GM19395 (cell line): ENCODE data around the gene CRYZL1.
"Not testable (repeated sequence)": the region's sequence is repeated elsewhere in the genome, so short reads cannot be mapped to it uniquely, and the experiment has no call there.

ENCODE experiments used
- ATAC-seq: cut with Tn5 transposase; IDR thresholded peaks from one replicate; pipeline ENCODE4 v1.9.1; 2021; ENCODE audit warnings: mild to moderate bottlenecking, moderate library complexity; ENCODE audit not compliant: unreplicated experiment

The CRYZL1 gene

GRCh38 chr21:33640697-33641351 is 717 bp downstream of the CRYZL1 start:
- ATAC-seq = no peak

GRCh38 chr21:33634254-33634653 is 7.3 kb downstream of the CRYZL1 start:
- ATAC-seq = no peak

- ATAC-seq = not testable (repeated sequence)
These were observed 15.4 kb downstream of the CRYZL1 start for GRCh38 chr21:33626151-33626550.

GRCh38 chr21:33622253-33622652 is 19.3 kb downstream of the CRYZL1 start:
- no peak for ATAC-seq

- ATAC-seq = no peak
These were observed 21.8 kb downstream of the CRYZL1 start for GRCh38 chr21:33619726-33620125.

- no peak for ATAC-seq
These were observed 23.1 kb downstream of the CRYZL1 start for GRCh38 chr21:33618407-33618806.

GRCh38 chr21:33617565-33617964 is 24.0 kb downstream of the CRYZL1 start:
- ATAC-seq = not testable (repeated sequence)

GRCh38 chr21:33611006-33611744 is 30.4 kb downstream of the CRYZL1 start:
- ATAC-seq = no peak

- no peak for ATAC-seq
These were observed 33.0 kb downstream of the CRYZL1 start for GRCh38 chr21:33608559-33608958.

- ATAC-seq = no peak
These were observed 43.5 kb downstream of the CRYZL1 start for GRCh38 chr21:33598051-33598450.

- peak; percentile 88 for ATAC-seq
These were observed 52.8 kb downstream of the CRYZL1 start, which contains the start of gene DONSON for GRCh38 chr21:33588485-33589335. Gene DONSON, minus strand, starts transcription at chr21:33588684. Its CDS starts 43 bp downstream, at chr21:33588641.

- peak; percentile 55 for ATAC-seq
These were observed 53.6 kb downstream of the CRYZL1 start for GRCh38 chr21:33587792-33588484.

GRCh38 chr21:33586927-33587326 is 54.6 kb downstream of the CRYZL1 start:
- no peak for ATAC-seq

GRCh38 chr21:33584455-33584854 is 57.1 kb downstream of the CRYZL1 start:
- no peak for ATAC-seq

- ATAC-seq = no peak
These were observed 62.5 kb downstream of the CRYZL1 start for GRCh38 chr21:33578959-33579542.

- no peak for ATAC-seq
These were observed 63.3 kb downstream of the CRYZL1 start for GRCh38 chr21:33578214-33578613.

- ATAC-seq = not testable (repeated sequence)
These were observed 64.8 kb downstream of the CRYZL1 start for GRCh38 chr21:33576741-33577141.

- ATAC-seq = no peak
These were observed 69.2 kb downstream of the CRYZL1 start for GRCh38 chr21:33572350-33572749.

GRCh38 chr21:33569991-33570390 is 71.5 kb downstream of the CRYZL1 start:
- no peak for ATAC-seq

GRCh38 chr21:33568448-33568847 is 73.1 kb downstream of the CRYZL1 start:
- ATAC-seq = no peak
